LNCaP clone FGC (cell line): Measurements from ENCODE around the gene SPATA16.
A peak's percentile ranks its signal among the peaks of the same experiment; 100 is the strongest.

ENCODE experiments used
- DNase-seq: peaks from one replicate; pipeline ENCODE4 v3.0.0-alpha.2; 2011; ENCODE audit warnings: low read depth
- H3K4me3 ChIP-seq: 2 replicates; pipeline ENCODE4 v1.5.1; 2011; ENCODE audit warnings: mild to moderate bottlenecking, low read depth, low read length, control low read depth
- CTCF ChIP-seq: IDR thresholded peaks from 2 replicates; pipeline ENCODE4 v1.5.1; 2012; ENCODE audit warnings: mild to moderate bottlenecking; ENCODE audit not compliant: control insufficient read depth, insufficient read depth; ENCODE audit errors: extremely low read depth

SPATA16 gene

GRCh38 chr3:172908771-172909270, 232.2 kb downstream of the SPATA16 start:
- H3K4me3 ChIP-seq: no peak overlapping the region
- no peak for DNase-seq
- TF ChIP-seq CTCF: no peak

- no peak for TF ChIP-seq CTCF
- DNase-seq: no peak
- no peak overlapping the region for H3K4me3 ChIP-seq
Measured at GRCh38 chr3:172905451-172905850, 235.6 kb downstream of the SPATA16 start.

GRCh38 chr3:172904711-172905373, 236.2 kb downstream of the SPATA16 start:
- no peak for TF ChIP-seq CTCF
- no peak overlapping the region for H3K4me3 ChIP-seq
- DNase-seq: no peak

DNA sequence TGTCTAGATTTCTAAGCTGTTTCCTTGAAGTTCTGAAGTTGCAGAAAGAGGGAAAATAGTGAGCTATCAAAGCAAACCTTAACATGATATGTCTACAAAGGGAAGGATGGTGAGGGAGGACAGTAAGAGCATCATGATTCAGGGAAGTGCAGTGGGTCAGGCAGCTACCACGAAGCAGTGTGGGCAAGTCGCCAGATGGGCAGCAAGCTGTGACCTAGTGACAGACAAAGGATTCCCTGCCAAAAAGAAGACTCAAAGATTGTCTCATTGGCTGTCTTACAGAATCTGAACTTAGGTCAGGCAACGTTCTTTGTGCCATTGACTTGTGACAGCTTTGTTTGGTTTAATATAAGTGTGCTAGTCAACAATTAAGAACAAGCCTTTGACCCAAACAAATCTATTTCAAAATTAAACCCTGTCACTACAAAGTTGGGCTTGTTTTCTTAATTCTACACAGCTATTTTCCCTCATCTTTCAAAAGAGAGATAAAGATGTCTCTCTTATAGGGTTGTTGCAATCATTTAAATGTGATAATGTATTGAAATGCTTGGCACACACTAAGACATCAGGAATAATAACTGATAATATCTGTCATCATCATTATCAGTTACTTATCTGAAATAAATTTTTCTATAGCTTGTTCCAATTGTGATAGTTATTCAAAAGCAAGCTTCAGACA, 237.3 kb downstream of the SPATA16 start:
- peak; percentile 44 for DNase-seq
- H3K4me3 ChIP-seq: no peak overlapping the region
- no peak for TF ChIP-seq CTCF

DNA sequence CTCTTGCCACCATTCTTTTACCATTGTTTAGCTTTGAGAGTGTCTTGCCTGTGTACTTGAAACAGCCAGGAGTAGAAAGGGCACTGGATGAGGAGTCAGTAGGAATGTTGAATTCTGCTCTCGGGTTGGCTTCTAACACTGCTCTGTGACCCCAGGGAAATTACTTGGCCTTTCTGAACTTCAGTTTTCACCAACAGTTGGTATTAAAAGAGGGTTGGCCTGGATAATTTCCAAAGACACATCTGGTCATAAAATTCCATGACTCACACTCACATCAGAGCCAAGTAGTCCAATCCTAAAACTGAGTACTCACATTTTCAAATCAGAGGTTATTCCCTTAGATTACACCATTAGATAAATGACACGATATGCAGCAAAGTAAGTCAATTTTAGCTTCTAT, 248.9 kb downstream of the SPATA16 start:
- no peak for TF ChIP-seq CTCF
- no peak overlapping the region for H3K4me3 ChIP-seq
- DNase-seq: no peak

GRCh38 chr3:172885704-172886103, 255.3 kb downstream of the SPATA16 start:
- no peak for DNase-seq
- H3K4me3 ChIP-seq: no peak overlapping the region
- no peak for TF ChIP-seq CTCF
